ENCODE results near the gene GPRIN1.
"Not testable (repeated sequence)": the region's sequence is repeated elsewhere in the genome, so short reads cannot be mapped to it uniquely, and the experiment has no call there.

GPRIN1 gene

DNA sequence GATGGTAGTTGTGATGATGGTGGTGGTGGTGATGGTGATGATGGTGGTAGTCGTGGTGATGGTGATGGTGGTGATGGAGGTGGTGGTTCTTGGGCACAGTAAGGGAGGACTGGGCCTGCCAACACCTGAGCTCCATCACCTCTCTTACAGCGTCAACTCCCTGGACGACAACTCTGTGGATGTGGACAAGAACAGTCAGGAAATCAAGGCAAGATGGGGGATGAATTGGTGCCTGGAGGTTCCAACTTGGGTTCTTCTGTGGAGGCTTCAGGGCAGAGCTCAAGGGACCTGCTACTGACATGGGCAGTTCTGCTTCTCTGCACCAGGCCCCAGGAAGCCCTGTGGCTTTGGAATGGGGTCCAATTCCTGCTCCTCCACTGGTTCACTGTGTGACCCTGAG is 17.4 kb downstream of the GPRIN1 start:
- TF ChIP-seq, protein P1, sequence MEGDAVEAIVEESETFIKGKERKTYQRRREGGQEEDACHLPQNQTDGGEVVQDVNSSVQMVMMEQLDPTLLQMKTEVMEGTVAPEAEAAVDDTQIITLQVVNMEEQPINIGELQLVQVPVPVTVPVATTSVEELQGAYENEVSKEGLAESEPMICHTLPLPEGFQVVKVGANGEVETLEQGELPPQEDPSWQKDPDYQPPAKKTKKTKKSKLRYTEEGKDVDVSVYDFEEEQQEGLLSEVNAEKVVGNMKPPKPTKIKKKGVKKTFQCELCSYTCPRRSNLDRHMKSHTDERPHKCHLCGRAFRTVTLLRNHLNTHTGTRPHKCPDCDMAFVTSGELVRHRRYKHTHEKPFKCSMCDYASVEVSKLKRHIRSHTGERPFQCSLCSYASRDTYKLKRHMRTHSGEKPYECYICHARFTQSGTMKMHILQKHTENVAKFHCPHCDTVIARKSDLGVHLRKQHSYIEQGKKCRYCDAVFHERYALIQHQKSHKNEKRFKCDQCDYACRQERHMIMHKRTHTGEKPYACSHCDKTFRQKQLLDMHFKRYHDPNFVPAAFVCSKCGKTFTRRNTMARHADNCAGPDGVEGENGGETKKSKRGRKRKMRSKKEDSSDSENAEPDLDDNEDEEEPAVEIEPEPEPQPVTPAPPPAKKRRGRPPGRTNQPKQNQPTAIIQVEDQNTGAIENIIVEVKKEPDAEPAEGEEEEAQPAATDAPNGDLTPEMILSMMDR (IDR thresholded peaks at IDR 0.05; ENCODE audit: low read depth, low read length, missing control alignments), result no peak
- DNase-seq (ENCODE audit: extremely low read depth, low read depth), result no peak
- no peak overlapping the region for H3K4me3 ChIP-seq (replicated peaks; ENCODE audit: low read depth, low read length)

DNA sequence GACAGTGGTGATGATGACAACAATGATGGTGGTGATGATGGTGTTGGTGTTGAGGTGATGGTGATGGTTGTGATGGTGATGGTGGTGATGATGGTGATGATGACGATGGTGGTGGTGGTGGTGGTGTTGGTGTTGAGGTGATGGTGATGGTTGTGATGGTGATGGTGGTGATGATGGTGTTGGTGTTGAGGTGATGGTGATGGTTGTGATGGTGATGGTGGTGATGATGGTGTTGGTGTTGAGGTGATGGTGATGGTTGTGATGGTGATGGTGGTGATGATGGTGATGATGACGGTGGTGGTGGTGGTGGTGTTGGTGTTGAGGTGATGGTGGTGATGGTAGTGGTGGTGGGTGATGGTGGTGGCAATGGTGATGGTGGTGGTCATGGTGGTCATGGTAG is 18.3 kb downstream of the GPRIN1 start:
- DNase-seq (ENCODE audit: extremely low read depth, low read depth), result not testable (repeated sequence)

DNA sequence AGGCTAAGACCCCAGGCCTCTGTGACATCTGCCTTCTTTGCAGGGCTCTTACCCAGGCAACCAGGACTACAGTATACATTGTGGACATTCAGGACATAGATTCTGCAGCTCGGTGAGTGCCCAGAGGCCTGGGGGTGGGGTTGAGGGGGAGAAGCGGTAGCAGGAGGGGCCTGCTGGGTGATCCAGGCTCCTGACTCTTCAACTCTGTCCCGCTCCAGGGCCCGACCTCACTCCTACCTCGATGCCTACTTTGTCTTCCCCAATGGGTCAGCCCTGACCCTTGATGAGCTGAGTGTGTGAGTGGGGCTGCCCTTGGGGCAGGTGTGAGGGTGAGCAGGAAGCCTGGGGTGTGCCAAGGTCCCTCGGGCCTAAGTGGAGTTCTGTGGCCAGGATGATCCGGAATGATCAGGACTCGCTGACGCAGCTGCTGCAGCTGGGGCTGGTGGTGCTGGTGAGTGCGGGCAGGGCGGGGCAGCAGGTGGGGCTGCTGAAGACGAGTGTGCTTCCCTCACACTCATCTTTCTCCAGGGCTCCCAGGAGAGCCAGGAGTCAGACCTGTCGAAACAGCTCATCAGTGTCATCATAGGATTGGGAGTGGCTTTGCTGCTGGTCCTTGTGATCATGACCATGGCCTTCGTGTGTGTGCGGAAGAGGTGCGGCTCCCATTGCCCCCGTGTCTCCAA is 19.8 kb downstream of the GPRIN1 start:
- no peak for DNase-seq (ENCODE audit: extremely low read depth, low read depth)
- H3K4me3 ChIP-seq (replicated peaks; ENCODE audit: low read depth, low read length), result no peak overlapping the region
- TF ChIP-seq, protein P1 (IDR thresholded peaks at IDR 0.05; ENCODE audit: low read depth, low read length, missing control alignments), result no peak

More for the DNA sequence above, 18.3 kb downstream of the GPRIN1 start:
- not testable (repeated sequence) for H3K4me3 ChIP-seq (replicated peaks; ENCODE audit: low read depth, low read length)

DNA sequence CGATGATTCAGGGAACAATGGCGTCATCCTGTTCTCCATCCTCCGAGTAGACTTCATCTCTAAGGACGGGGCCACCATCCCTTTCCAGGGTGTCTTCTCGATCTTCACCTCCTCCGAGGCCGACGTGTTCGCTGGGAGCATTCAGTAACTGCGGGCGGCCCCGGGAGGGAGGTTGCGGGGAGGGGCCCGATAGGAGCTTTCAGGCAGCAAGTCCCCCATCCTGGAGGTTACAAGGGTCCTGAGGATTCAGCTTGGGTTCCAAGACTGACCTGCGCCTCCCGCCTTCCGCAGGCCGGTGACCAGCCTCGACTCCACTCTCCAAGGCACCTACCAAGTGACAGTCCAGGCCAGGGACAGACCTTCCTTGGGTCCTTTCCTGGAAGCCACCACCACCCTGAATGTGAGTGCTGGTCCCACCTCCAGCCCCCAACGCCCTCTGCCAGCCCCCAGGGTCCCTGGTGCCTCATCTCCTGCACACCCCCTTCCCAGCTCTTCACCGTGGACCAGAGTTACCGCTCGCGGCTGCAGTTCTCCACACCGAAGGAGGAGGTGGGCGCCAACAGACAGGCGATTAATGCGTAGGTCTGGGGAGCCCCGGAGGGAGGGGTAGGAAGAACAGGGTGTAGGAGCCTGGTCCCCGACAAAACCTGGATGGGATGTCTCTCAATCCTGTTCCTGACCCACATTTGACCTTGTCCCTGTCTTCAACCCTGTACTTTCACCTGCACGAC is 20.8 kb downstream of the GPRIN1 start:
- no peak overlapping the region for H3K4me3 ChIP-seq (replicated peaks; ENCODE audit: low read depth, low read length)
- no peak for DNase-seq (ENCODE audit: extremely low read depth, low read depth)
- TF ChIP-seq, protein P1 (IDR thresholded peaks at IDR 0.05; ENCODE audit: low read depth, low read length, missing control alignments), result no peak

DNA sequence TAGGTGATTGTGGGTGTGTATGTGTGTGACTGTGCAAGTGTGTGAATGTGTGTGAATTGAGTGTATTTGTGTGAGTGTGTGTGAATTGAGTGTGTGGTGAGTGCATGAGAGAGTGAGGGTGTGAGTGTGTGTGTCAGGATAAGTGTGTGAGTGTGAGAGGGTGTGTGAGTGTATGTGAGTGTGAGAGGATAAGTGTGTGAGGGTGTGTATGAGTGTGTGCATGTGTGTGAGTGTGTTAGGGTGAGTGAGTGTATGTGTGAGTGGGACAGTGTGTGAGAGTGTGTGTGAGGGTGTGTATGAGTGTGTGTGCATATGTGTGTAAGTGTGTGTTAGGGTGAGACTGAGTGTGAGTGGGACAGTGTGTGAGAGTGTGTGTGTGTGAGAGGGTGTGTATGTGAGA is 21.7 kb downstream of the GPRIN1 start:
- H3K4me3 ChIP-seq (replicated peaks; ENCODE audit: low read depth, low read length), result no peak overlapping the region
- DNase-seq (ENCODE audit: extremely low read depth, low read depth), result no peak
- TF ChIP-seq, protein P1 (IDR thresholded peaks at IDR 0.05; ENCODE audit: low read depth, low read length, missing control alignments), result no peak

DNA sequence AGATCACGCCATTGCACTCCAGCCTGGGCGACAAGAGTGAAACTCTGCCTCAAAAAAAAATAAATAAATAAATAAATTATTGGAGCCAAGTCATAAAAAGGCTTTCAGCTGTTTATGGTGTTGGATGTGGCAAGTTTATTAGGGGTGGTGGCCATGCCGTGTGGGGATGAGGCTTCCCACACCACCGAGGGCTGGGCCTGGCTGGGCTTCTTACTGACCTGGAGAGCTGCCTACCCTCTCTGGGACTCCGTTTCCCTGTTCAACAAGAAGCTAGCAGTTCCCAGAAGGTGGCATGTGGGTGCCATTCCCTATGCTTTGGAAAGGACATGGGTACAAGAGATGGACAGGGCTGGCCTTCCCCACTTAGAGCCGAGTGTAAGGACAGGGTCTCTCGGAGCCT is 22.6 kb downstream of the GPRIN1 start:
- H3K4me3 ChIP-seq (replicated peaks; ENCODE audit: low read depth, low read length), result no peak overlapping the region
- TF ChIP-seq, protein P1 (IDR thresholded peaks at IDR 0.05; ENCODE audit: low read depth, low read length, missing control alignments), result no peak
- no peak for DNase-seq (ENCODE audit: extremely low read depth, low read depth)

DNA sequence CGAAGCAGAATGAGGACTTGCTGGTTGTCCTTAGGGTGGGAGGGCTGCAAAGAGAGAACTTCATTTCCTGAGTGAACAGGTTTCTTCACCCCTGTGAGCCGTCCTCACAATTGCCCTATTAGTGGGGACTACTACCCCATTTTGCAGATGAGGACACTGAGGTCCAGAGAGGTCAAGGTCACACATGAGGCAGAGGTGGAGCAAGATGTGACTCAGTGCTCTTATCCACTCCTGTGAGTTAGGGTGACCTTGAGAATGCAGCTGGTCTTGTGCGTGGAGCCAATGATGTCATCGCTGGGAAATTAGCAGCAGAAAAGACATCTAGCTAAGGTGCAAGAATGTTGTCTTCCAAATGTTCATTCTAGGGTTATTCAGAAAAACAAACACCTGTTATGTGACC is 26.9 kb downstream of the GPRIN1 start:
- H3K4me3 ChIP-seq (replicated peaks; ENCODE audit: low read depth, low read length), result no peak overlapping the region
- TF ChIP-seq, protein P1 (IDR thresholded peaks at IDR 0.05; ENCODE audit: low read depth, low read length, missing control alignments), result no peak
- no peak for DNase-seq (ENCODE audit: extremely low read depth, low read depth)

All from HFF-Myc (cell line).